Thymus (tissue), 11 donors: ENCODE measurements around the gene ZBTB1. TPM values are rescaled to one million over a fixed set of nuclear protein-coding genes. Genes with fewer than 3 reads are reported as not detected.

Experiments used
- DNase-seq, 9 donors: peaks; one replicate each; pipeline ENCODE4 v3.0.0-alpha.2; 2013; ENCODE audit warnings: low spot score in 9 of 9, low read depth in 6 of 9, missing footprints in 1 of 9
- H3K27ac ChIP-seq, 2 donors: one replicate each; pipeline ENCODE4 v1.5.1; 2013; ENCODE audit warnings: control low read depth in 1 of 2, low read depth in 1 of 2, low read length in 1 of 2, mild to moderate bottlenecking in 1 of 2, moderate library complexity in 1 of 2
- H3K27me3 ChIP-seq, 2 donors: one replicate each; pipeline ENCODE4 v1.5.1; 2013; ENCODE audit warnings: low read length in 1 of 2; ENCODE audit not compliant: control insufficient read depth in 2 of 2, insufficient read depth in 1 of 2
- H3K36me3 ChIP-seq, 2 donors: one replicate each; pipeline ENCODE4 v1.5.1; 2013; ENCODE audit warnings: low read length in 1 of 2, mild to moderate bottlenecking in 1 of 2, moderate library complexity in 1 of 2; ENCODE audit not compliant: control insufficient read depth in 2 of 2, insufficient read depth in 2 of 2
- H3K4me1 ChIP-seq, 2 donors: one replicate each; pipeline ENCODE4 v1.5.1; 2013; ENCODE audit warnings: low read length in 2 of 2; ENCODE audit not compliant: control insufficient read depth in 2 of 2, insufficient read depth in 2 of 2
- H3K4me3 ChIP-seq, 2 donors: one replicate each; pipeline ENCODE4 v1.5.1; 2013; ENCODE audit warnings: low read length in 2 of 2, control low read depth in 1 of 2, mild to moderate bottlenecking in 1 of 2
- H3K9me3 ChIP-seq, 2 donors: one replicate each; pipeline ENCODE4 v1.5.1; 2013; ENCODE audit warnings: low read length in 1 of 2, mild to moderate bottlenecking in 1 of 2; ENCODE audit not compliant: control insufficient read depth in 2 of 2, insufficient read depth in 1 of 2
- WGBS: extraction: QIAGEN DNeasy Blood & Tissue Kit; methylation state at CpG from one replicate; pipeline ENCODE4 v1.1.7; 2013; 5-methylcytosine and 5-hydroxymethylcytosine counted together
- polyA plus RNA-seq: library from polyadenylated mRNA; stranded (reverse); fragments of 200-250 nt; gene quantifications from one replicate; pipeline ENCODE4 v1.2.3, GENCODE V29; 2013
- total RNA-seq: library from RNA; stranded (reverse); fragments of 120-200 nt; gene quantifications from one replicate; pipeline ENCODE4 v1.2.4, GENCODE V29; 2013
- donor health status: healthy.

The ZBTB1 gene
- total and polyA plus RNA-seq, 2 donors: 42.0 to 53.0 TPM

- H3K27me3 ChIP-seq: peaks cover 0 to 2% of the 10 kb centered on the region in 2 donors
- H3K36me3 ChIP-seq: peaks cover 5 to 10% of the 10 kb centered on the region in 2 donors
- no peaks in the 10 kb centered on the region for H3K9me3 ChIP-seq
- peak in 3 of 9 donors; percentile 15 to 40 (median 30) for DNase-seq
- peak overlapping the region; percentile 60 to 65 for H3K4me3 ChIP-seq
- H3K27ac ChIP-seq: peak overlapping the region in 1 of 2 donors; percentile 43
- peaks cover 6 to 16% of the 10 kb centered on the region in 2 donors for H3K4me1 ChIP-seq
- WGBS: 9% methylated on average over 15 of the region's 15 CpGs
These were observed 38.6 kb upstream of the ZBTB1 start for GRCh38 chr14:64465831-64466554.

DNA sequence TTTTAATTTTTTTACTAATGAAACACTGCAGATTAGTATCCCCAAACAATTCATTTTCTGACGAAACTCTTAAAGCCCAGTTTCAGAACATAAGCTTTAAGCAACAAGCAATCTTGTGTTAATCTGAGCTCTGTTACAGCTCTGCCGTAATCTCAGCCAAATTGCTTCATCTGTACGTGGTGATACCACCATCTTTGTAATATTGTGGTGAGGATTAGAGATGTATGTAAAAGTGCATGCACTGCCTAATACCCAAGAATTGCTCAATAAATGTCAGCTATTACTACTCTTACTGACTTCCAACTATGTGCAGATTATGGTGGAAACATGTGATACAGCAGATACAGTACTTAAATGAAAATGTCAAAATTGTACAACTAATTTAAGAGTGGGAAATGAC lies 37.5 kb upstream of the ZBTB1 start:
- Histone ChIP-seq H3K9me3 (no peaks in the 10 kb centered on the region), H3K36me3 (peaks cover 3 to 5% of the 10 kb centered on the region in 2 donors), H3K27me3 (peaks cover 0 to 2% of the 10 kb centered on the region in 2 donors), H3K27ac (no peak overlapping the region), H3K4me1 (peaks cover 6 to 16% of the 10 kb centered on the region in 2 donors), H3K4me3 (no peak overlapping the region)
- 95% methylated on average over 3 of the region's 3 CpGs for WGBS
- DNase-seq: no peak

DNA sequence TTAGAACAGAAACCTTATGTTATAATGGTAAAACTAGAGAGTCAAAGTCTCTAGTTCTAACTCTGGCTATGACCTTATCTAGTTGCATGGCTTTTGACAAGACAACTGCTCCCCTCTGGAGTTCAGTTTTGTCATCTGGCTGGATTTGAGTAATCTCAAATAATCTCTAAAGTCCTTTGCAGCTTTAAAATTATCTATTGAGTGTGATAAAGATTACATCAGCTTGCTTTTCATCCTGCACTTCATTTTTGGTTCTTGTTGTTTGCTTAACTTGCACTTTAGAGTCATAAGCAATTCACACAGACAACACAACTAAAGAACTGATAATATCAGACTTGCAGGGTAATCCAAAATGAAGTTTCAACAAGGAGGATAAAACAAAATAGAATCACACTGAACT lies 37.0 kb upstream of the ZBTB1 start:
- no peak overlapping the region for H3K4me3 ChIP-seq
- no peak for DNase-seq
- peaks cover 0 to 2% of the 10 kb centered on the region in 2 donors for H3K36me3 ChIP-seq
- H3K27me3 ChIP-seq: peaks cover 0 to 2% of the 10 kb centered on the region in 2 donors
- no peak overlapping the region for H3K27ac ChIP-seq
- H3K9me3 ChIP-seq: no peaks in the 10 kb centered on the region
- H3K4me1 ChIP-seq: peaks cover 6 to 16% of the 10 kb centered on the region in 2 donors

DNA sequence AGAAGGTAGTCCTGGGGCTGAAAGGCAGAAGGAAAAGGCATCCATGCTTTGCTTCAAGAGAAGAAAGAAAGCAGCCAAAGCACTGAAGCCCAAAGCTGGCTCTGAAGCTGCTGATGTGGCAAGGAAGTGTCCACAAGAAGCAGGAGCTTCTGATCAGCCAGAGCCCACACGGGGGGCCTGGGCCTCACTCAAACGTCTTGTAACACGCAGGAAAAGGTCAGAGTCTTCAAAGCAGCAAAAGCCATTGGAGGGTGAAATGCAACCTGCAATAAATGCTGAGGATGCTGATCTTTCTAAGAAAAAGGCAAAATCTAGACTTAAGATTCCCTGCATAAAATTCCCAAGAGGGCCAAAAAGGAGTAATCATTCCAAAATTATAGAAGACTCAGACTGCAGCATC lies 36.1 kb upstream of the ZBTB1 start:
- no peak overlapping the region for H3K27ac ChIP-seq
- 79% methylated on average over 3 of the region's 3 CpGs for WGBS

DNA sequence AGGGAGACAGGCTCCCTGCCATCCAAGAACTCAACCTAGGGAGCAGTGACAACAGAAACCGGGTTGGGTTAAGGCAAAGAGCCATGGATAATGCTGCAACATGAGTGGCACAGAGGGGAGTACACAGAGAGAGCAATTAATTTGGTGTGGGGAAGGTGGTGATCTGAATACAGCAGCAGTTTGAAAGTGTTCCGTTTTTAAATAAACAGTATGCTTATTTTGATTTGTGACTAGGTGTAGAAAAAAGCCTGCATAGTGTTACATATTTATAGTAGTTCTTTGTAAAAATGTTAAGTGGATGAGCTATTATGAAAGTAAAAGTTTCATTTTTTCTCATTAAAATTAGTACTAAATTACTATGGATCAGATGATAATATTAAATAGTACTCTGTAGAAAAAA lies 30.5 kb upstream of the ZBTB1 start:
- WGBS: 95% methylated on average over 2 of the region's 2 CpGs
- Histone ChIP-seq H3K36me3 (peaks cover 3 to 5% of the 10 kb centered on the region in 2 donors), H3K27ac (no peak overlapping the region), H3K9me3 (no peaks in the 10 kb centered on the region), H3K27me3 (no peaks in the 10 kb centered on the region), H3K4me3 (no peak overlapping the region), H3K4me1 (no peaks in the 10 kb centered on the region)
- DNase-seq: no peak

More for the DNA sequence above, 36.1 kb upstream of the ZBTB1 start:
- H3K4me1 ChIP-seq: peaks cover 6 to 16% of the 10 kb centered on the region in 2 donors
- no peaks in the 10 kb centered on the region for H3K9me3 ChIP-seq
- DNase-seq: no peak
- H3K4me3 ChIP-seq: no peak overlapping the region
- H3K36me3 ChIP-seq: peaks cover 0 to 2% of the 10 kb centered on the region in 2 donors
- H3K27me3 ChIP-seq: peaks cover 0 to 2% of the 10 kb centered on the region in 2 donors

DNA sequence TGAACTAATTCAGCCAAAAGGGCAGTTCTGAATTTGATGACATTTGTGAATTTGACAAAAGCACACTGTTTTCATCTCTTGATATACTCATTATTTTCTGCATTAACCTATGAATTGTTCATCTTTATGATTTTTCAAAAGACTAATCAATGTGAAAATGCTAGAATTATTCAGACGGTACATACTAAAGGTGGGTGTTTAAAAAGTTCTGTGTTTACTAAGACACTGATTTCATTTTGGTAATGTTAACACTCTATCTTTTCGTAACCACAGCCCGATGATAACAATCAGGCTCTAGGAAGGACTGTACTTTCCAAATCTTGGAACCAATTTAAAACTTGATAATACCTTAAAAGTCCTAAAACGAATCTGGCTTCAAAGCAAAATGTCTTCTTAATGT lies 29.9 kb upstream of the ZBTB1 start:
- no peaks in the 10 kb centered on the region for H3K27me3 ChIP-seq
- peaks cover 3 to 5% of the 10 kb centered on the region in 2 donors for H3K36me3 ChIP-seq
- no peaks in the 10 kb centered on the region for H3K4me1 ChIP-seq
- no peak overlapping the region for H3K4me3 ChIP-seq
- DNase-seq: no peak
- H3K27ac ChIP-seq: no peak overlapping the region
- WGBS: 97% methylated on average over 4 of the region's 4 CpGs
- H3K9me3 ChIP-seq: no peaks in the 10 kb centered on the region

- Histone ChIP-seq H3K9me3 (no peaks in the 10 kb centered on the region), H3K4me1 (no peaks in the 10 kb centered on the region), H3K36me3 (peaks cover 5 to 7% of the 10 kb centered on the region in 2 donors), H3K27me3 (no peaks in the 10 kb centered on the region), H3K27ac (no peak overlapping the region), H3K4me3 (no peak overlapping the region)
- 96% methylated on average over 8 of the region's 8 CpGs for WGBS
- DNase-seq: no peak
These were observed 28.8 kb upstream of the ZBTB1 start for GRCh38 chr14:64475585-64476273.

GRCh38 chr14:64476438-64476837 lies 28.1 kb upstream of the ZBTB1 start:
- DNase-seq: no peak
- WGBS: 97% methylated on average over 8 of the region's 8 CpGs
- H3K36me3 ChIP-seq: peaks cover 5 to 7% of the 10 kb centered on the region in 2 donors
- no peaks in the 10 kb centered on the region for H3K27me3 ChIP-seq
- no peak overlapping the region for H3K27ac ChIP-seq
- no peak overlapping the region for H3K4me3 ChIP-seq
- no peaks in the 10 kb centered on the region for H3K9me3 ChIP-seq
- H3K4me1 ChIP-seq: no peaks in the 10 kb centered on the region

DNA sequence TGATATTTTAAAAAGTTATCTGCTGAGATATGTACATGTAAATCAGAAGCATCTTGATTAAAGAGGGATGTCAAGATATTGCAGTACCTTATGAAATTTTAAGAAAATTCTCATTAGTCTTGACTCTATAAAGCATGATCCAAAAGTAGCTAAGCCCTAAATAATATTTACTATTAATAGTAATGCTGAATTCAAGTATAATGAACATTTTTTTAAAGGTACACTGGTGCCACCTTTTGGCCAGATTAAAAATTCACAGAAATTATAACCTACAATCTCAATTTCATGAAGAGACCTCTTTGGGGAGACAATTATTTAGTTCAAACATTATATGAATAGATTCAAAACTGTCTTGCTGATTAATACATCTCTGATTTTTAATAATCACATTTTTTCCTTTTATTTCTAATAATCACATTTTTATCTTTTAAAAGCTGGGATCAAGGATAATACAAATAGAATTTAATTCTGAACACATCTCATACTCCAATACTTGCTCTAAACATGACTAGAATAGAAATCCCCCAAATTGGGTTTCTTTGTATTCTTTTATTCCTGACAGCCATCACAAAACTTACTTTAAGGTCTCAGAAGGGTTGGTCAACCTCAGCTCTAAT lies 25.8 kb upstream of the ZBTB1 start:
- Histone ChIP-seq H3K4me3 (no peak overlapping the region), H3K27me3 (no peaks in the 10 kb centered on the region), H3K9me3 (no peaks in the 10 kb centered on the region), H3K36me3 (peaks cover 5 to 12% of the 10 kb centered on the region in 2 donors), H3K4me1 (no peaks in the 10 kb centered on the region), H3K27ac (no peak overlapping the region)
- DNase-seq: peak in 2 of 9 donors; percentile 31 to 53
